CD4-positive, alpha-beta T cell treated with Interleukin-17A for 1 hour (primary cell): ENCODE results near the gene BCO2.

ENCODE experiments used
- DNase-seq: peaks from one replicate; pipeline ENCODE4 v3.0.0-alpha.2; 2020

Gene BCO2

DNA sequence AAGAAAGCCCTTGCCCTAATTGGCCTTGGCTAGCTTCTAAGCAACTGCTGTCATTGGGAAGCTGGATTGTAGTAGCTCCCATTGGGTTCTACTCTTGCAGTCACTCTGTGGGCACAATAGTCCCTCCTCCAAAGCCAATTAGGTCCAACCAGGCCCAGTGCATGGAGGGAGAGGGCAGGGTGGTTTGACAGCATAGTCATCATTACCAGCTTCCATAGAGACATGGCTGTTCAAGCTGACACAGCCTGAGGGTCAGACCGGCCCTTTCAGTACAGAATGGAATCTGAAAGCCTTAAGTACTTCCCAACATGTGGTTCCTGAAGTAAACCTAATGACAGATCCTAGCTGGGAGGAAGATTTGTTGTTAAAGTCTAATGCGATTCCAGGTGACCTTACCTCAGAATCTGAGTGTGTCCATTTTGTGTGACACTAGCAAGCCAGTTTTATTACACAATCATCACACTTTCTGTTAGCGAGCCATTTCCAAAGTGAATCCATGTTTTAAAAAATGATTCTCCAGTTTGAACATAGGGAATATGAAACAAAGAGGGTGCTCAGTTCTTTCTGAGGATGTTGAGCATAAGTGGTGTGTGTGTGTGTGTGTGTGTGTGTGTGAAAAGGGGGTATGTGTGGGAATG, 78.4 kb downstream of the BCO2 start:
- DNase-seq, result no peak

DNA sequence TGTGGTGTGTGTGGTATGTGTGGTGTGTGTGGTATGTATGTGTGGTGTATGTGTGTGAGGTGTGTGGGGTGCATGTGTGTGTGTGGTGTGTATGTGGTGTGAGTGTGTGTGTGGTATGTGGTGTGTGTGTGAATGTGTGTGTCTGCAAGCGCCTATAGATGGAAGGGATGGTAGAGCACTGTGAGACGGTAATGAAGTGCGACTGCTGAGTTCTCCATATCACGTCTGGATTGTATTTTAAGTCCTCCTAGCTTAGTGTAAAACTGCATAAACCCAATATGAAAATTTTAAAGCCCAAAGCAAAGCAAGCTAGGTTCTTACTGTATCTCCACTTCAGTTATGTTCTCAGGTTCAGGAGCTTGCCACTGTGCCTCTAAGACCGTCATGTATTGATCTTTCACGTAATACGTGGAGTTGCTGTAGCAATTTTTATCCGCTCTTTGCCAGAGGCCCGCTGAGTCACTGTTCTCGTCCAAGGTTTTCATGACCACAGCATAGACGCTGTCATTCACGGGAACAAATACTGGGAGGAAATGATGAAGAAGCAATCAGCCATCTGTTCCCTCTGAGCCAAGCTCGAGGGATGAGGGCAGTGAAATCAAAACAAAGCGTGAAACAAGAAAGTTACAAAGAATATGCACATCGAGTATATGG, 79.9 kb downstream of the BCO2 start:
- DNase-seq, result no peak

DNA sequence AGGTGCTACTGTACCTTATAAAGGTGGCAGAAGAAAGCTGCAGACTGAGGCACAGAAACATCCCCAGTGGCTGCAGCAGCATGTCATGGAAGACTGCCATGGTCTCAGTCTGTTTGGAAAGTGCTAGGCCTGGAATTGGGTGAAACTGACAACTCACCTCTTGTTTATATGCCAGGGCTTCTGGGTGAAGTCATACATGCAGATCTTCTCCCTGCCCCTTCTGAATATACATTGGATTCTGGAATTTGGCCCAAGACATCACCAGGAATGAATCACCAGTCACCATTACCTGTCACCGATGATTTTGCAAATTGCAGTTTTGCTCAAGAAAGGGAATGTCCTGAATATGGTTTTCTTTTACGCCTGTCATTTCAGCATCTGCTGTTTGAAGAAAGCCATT, 85.2 kb downstream of the BCO2 start, which contains the start of gene PLET1:
Gene PLET1 (minus strand): TSS at position 371 of the 400 bp plus-strand sequence. CDS start 271 bp downstream, at position 100.
- no peak for DNase-seq

DNA sequence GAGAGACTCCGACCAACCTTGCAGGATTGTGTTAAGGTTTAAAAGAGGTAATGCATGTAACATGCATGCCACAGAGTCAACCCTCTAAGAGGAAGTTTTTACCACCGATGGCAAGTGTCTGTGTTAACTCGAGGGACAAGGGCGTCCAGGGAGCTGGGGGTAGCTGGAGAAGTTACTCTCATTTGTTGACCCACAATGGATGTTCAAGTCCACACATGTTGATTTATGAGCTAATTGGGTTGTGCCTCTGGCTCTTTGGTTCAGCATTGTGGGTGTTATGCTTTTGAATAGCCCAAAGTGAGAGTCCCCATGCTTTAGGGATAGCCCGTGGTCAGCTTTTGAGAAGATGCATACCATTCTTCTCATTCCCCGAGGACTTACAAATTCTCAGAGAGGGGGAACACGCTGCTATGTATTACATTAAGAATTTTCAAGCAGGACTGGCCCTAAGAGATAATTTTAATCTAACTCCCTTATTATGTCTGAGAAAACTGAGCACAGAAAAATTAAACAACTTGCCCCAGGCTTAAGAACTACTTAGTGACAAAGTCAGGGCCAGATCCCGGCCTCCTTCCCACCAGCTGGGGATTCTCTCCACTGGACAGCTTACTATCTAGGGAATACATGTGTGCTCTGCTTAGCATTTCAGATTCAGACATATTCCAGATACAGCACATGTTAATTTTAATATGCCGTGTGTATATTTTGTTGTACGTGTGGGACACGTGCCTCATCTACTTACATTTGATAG, 90.5 kb downstream of the BCO2 start:
- DNase-seq, result no peak

DNA sequence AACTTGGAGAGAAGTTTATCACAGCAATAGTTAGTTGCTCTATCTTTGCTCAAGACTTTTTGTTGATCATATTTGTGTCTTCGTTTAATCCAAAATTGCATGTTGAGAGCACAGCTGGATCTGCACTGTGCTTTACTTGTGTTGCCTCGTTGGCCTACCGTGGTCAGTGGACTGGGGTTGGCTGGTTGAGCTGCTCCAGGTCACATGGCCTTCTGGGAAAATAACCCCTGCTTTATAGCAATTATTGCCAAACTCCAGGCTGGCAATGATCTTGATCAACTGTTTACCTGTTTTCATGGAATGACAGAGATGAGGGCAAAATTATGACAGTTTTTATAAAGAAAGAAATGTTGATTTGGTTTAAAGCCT, 91.1 kb downstream of the BCO2 start:
- DNase-seq, result no peak

DNA sequence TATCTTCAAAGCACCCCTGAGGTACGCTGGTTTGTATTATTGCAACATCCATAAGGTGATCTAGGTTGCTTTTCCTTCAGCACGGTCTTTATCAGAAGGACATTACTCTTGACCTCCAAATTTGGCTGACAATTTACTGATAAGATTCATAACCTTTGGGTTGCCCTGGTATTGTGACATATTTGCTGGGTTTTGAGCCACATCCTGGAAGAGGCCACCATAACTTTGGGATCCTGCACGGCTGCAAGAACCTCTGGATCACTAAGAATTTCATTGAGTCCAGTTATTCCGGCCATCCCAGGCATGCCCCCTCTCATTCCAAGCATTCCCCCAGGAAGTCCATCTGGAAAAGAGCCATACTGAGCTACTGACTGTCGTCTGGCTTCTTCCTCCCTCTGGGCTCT, 91.9 kb downstream of the BCO2 start:
- no peak for DNase-seq

DNA sequence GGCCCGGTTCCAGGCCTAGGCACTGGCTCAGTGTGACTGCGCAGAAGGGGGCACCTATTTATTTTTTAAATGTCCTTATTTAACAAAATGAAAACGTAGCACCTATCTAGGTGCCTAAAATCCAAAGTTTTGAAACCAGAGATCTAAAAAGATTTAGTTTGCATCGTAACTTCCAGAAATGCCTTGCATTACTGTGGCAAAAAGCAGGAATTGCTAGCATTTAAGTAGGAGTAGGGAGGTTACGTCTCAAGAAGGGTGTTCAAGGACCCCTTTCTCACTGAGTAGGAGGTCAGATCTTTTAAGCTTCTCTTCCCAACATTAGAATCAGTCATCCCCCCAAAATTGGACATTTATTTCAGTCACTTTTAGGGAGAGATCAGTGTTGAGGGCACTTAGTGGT, 93.1 kb downstream of the BCO2 start:
- DNase-seq, result no peak
